Activated CD4-positive, alpha-beta T cell treated with anti-CD3 and anti-CD28 coated beads, Interleukin-2, amount 10 ng/mL, durations not matched to agents 24 days and 14 days (primary cell): ENCODE measurements around the gene FAT1. TPM values are rescaled to one million over a fixed set of nuclear protein-coding genes. Genes with fewer than 3 reads are reported as not detected.
"Not testable (repeated sequence)": the region's sequence is repeated elsewhere in the genome, so short reads cannot be mapped to it uniquely, and the experiment has no call there.

Source experiments
- DNase-seq: peaks from one replicate; pipeline ENCODE4 v3.0.0; 2022
- H3K27ac Mint-ChIP-seq: one replicate; pipeline ENCODE4 v1.8.0; 2022; ENCODE audit warnings: mild to moderate bottlenecking, mixed read lengths
- H3K27me3 Mint-ChIP-seq: one replicate; pipeline ENCODE4 v1.8.0; 2022; ENCODE audit warnings: mixed read lengths
- H3K36me3 Mint-ChIP-seq: one replicate; pipeline ENCODE4 v1.8.0; 2022; ENCODE audit warnings: low read depth, mild to moderate bottlenecking, mixed read lengths
- H3K4me1 Mint-ChIP-seq: one replicate; pipeline ENCODE4 v1.8.0; 2021; ENCODE audit warnings: mixed read lengths
- H3K4me3 Mint-ChIP-seq: one replicate; pipeline ENCODE4 v1.8.0; 2022; ENCODE audit warnings: mild to moderate bottlenecking, moderate library complexity, mixed read lengths
- H3K9me3 Mint-ChIP-seq: one replicate; pipeline ENCODE4 v1.8.0; 2021; ENCODE audit warnings: mixed read lengths
- intact Hi-C: fragments of 100-400 bp; cut with micrococcal nuclease; formaldehyde crosslinking; loops from one replicate; pipeline ENCODE4 v1.15.1; 2023
- total RNA-seq: library from RNA; stranded (reverse); gene quantifications from 2 replicates; pipeline ENCODE4 v1.2.3, GENCODE V29; 2022

FAT1 gene
- total RNA-seq, 1 donor from 2014 or later: 0.07 TPM

- H3K4me1 Mint-ChIP-seq, H3K27me3 Mint-ChIP-seq, H3K4me3 Mint-ChIP-seq, DNase-seq, intact Hi-C loops, H3K36me3 Mint-ChIP-seq, H3K27ac Mint-ChIP-seq, H3K9me3 Mint-ChIP-seq: not testable (repeated sequence)
Observed at GRCh38 chr4:186659456-186659855, 64.2 kb downstream of the FAT1 start.

- intact Hi-C loops: no loop called here
- no peaks in the 10 kb centered on the region for H3K27me3 Mint-ChIP-seq
- no peaks in the 10 kb centered on the region for H3K36me3 Mint-ChIP-seq
- H3K4me3 Mint-ChIP-seq: no peak overlapping the region
- no peak for DNase-seq
- H3K27ac Mint-ChIP-seq: no peak overlapping the region
- H3K9me3 Mint-ChIP-seq: no peaks in the 10 kb centered on the region
- no peaks in the 10 kb centered on the region for H3K4me1 Mint-ChIP-seq
Observed at GRCh38 chr4:186658657-186659056, 65.0 kb downstream of the FAT1 start.

GRCh38 chr4:186657764-186658163 lies 65.9 kb downstream of the FAT1 start:
- Mint-ChIP-seq H3K4me3 (no peak overlapping the region), H3K36me3 (no peaks in the 10 kb centered on the region), H3K9me3 (no peaks in the 10 kb centered on the region), H3K27ac (no peak overlapping the region), H3K4me1 (no peaks in the 10 kb centered on the region), H3K27me3 (no peaks in the 10 kb centered on the region)
- intact Hi-C loops: no loop called here
- no peak for DNase-seq

GRCh38 chr4:186653969-186654368 lies 69.7 kb downstream of the FAT1 start:
- Mint-ChIP-seq H3K27me3 (no peaks in the 10 kb centered on the region), H3K4me3 (no peak overlapping the region), H3K9me3 (no peaks in the 10 kb centered on the region), H3K27ac (no peak overlapping the region), H3K36me3 (no peaks in the 10 kb centered on the region), H3K4me1 (no peaks in the 10 kb centered on the region)
- no peak for DNase-seq
- intact Hi-C loops: no loop called here

- Mint-ChIP-seq H3K27ac (no peak overlapping the region), H3K27me3 (no peaks in the 10 kb centered on the region), H3K36me3 (no peaks in the 10 kb centered on the region), H3K9me3 (no peaks in the 10 kb centered on the region), H3K4me1 (no peaks in the 10 kb centered on the region), H3K4me3 (no peak overlapping the region)
- intact Hi-C loops: no loop called here
- no peak for DNase-seq
Observed at GRCh38 chr4:186651624-186652023, 72.0 kb downstream of the FAT1 start.

- no peaks in the 10 kb centered on the region for H3K4me1 Mint-ChIP-seq
- intact Hi-C loops: no loop called here
- H3K27ac Mint-ChIP-seq: no peak overlapping the region
- no peaks in the 10 kb centered on the region for H3K27me3 Mint-ChIP-seq
- no peak overlapping the region for H3K4me3 Mint-ChIP-seq
- no peaks in the 10 kb centered on the region for H3K36me3 Mint-ChIP-seq
- no peak for DNase-seq
- H3K9me3 Mint-ChIP-seq: no peaks in the 10 kb centered on the region
Observed at GRCh38 chr4:186651181-186651603, 72.5 kb downstream of the FAT1 start.

- no peak overlapping the region for H3K27ac Mint-ChIP-seq
- H3K36me3 Mint-ChIP-seq: no peaks in the 10 kb centered on the region
- H3K9me3 Mint-ChIP-seq: no peaks in the 10 kb centered on the region
- H3K27me3 Mint-ChIP-seq: no peaks in the 10 kb centered on the region
- H3K4me3 Mint-ChIP-seq: no peak overlapping the region
- H3K4me1 Mint-ChIP-seq: no peaks in the 10 kb centered on the region
- intact Hi-C loops: no loop called here
- DNase-seq: no peak
Observed at GRCh38 chr4:186650401-186651180, 73.1 kb downstream of the FAT1 start.

- Mint-ChIP-seq H3K36me3 (no peaks in the 10 kb centered on the region), H3K27me3 (no peaks in the 10 kb centered on the region), H3K9me3 (no peaks in the 10 kb centered on the region), H3K4me3 (no peak overlapping the region), H3K27ac (no peak overlapping the region), H3K4me1 (no peaks in the 10 kb centered on the region)
- intact Hi-C loops: no loop called here
- no peak for DNase-seq
Observed at GRCh38 chr4:186647821-186648220, 75.8 kb downstream of the FAT1 start.

- intact Hi-C loops: no loop called here
- H3K27ac Mint-ChIP-seq: no peak overlapping the region
- H3K9me3 Mint-ChIP-seq: no peaks in the 10 kb centered on the region
- no peaks in the 10 kb centered on the region for H3K36me3 Mint-ChIP-seq
- H3K27me3 Mint-ChIP-seq: no peaks in the 10 kb centered on the region
- no peak overlapping the region for H3K4me3 Mint-ChIP-seq
- H3K4me1 Mint-ChIP-seq: no peaks in the 10 kb centered on the region
- no peak for DNase-seq
Observed at GRCh38 chr4:186644737-186645261, 78.9 kb downstream of the FAT1 start.

- Mint-ChIP-seq H3K27me3 (no peaks in the 10 kb centered on the region), H3K36me3 (no peaks in the 10 kb centered on the region), H3K9me3 (no peaks in the 10 kb centered on the region), H3K27ac (no peak overlapping the region), H3K4me1 (no peaks in the 10 kb centered on the region), H3K4me3 (no peak overlapping the region)
- intact Hi-C loops: no loop called here
- DNase-seq: no peak
Observed at GRCh38 chr4:186644311-186644638, 79.4 kb downstream of the FAT1 start.

- intact Hi-C loops: no loop called here
- Mint-ChIP-seq H3K4me3 (no peak overlapping the region), H3K4me1 (no peaks in the 10 kb centered on the region), H3K36me3 (no peaks in the 10 kb centered on the region), H3K9me3 (no peaks in the 10 kb centered on the region), H3K27ac (no peak overlapping the region), H3K27me3 (no peaks in the 10 kb centered on the region)
- DNase-seq: no peak
Observed at GRCh38 chr4:186643501-186644310, 80.0 kb downstream of the FAT1 start.

GRCh38 chr4:186642998-186643397 lies 80.7 kb downstream of the FAT1 start:
- no peak for DNase-seq
- Mint-ChIP-seq H3K27me3 (no peaks in the 10 kb centered on the region), H3K36me3 (no peaks in the 10 kb centered on the region), H3K4me1 (no peaks in the 10 kb centered on the region), H3K4me3 (no peak overlapping the region), H3K9me3 (no peaks in the 10 kb centered on the region), H3K27ac (no peak overlapping the region)
- intact Hi-C loops: no loop called here

GRCh38 chr4:186642530-186642929 lies 81.1 kb downstream of the FAT1 start:
- intact Hi-C loops: no loop called here
- Mint-ChIP-seq H3K27me3 (no peaks in the 10 kb centered on the region), H3K4me3 (no peak overlapping the region), H3K4me1 (no peaks in the 10 kb centered on the region), H3K36me3 (no peaks in the 10 kb centered on the region), H3K9me3 (no peaks in the 10 kb centered on the region), H3K27ac (no peak overlapping the region)
- DNase-seq: no peak

- Mint-ChIP-seq H3K4me3 (no peak overlapping the region), H3K36me3 (no peaks in the 10 kb centered on the region), H3K4me1 (no peaks in the 10 kb centered on the region), H3K9me3 (no peaks in the 10 kb centered on the region), H3K27me3 (no peaks in the 10 kb centered on the region), H3K27ac (no peak overlapping the region)
- no peak for DNase-seq
- intact Hi-C loops: no loop called here
Observed at GRCh38 chr4:186634591-186635128, 89.0 kb downstream of the FAT1 start.
